ENCODE data around the gene KIAA1210.

KIAA1210 gene

DNA sequence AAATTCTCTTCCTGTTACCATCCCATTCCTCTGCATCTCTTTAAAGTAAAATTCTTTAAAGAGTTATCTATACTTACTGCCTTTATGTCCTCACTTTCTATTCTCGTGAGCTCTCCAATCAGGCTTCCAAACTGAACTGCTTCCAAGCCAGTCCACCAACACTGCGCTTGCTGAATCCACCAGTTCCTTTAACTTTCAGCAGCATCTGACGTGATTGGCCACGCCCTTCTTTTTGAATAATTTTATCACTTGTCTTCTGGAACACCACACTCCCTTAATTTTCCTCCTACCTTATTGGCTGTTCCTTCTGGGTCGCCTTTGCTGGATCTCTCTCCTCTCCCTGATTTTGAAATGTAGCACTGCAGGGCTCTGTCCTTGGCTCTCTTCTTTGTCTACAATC is at the start of gene KIAA1210:
KIAA1210 (minus strand) TSS at position 163 of the 400 bp plus-strand sequence. CDS start 4,170 bp downstream, outside the sequence.
- DNase-seq (ENCODE audit: low read depth): no peak

DNA sequence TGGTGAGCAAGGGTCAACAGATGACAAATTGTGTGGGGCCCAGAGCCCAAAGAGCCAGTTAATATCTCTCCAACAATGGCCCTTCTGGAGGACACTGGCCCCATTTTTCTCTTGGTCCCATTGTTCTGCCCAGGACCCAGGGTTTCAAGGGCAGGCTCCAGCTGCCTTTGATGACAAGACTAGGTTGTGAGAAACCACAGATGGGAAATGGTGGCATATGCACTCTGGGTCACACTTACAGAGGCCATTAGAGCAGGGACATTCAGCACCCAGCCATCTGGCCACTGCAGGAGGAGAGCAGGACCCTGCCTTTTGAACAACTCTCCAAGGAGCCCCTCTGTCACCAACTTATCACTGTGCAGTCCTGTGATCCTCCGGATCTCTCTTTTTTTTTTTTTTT is 49.7 kb upstream of the KIAA1210 start:
- no peak for DNase-seq (ENCODE audit: low read depth)

DNA sequence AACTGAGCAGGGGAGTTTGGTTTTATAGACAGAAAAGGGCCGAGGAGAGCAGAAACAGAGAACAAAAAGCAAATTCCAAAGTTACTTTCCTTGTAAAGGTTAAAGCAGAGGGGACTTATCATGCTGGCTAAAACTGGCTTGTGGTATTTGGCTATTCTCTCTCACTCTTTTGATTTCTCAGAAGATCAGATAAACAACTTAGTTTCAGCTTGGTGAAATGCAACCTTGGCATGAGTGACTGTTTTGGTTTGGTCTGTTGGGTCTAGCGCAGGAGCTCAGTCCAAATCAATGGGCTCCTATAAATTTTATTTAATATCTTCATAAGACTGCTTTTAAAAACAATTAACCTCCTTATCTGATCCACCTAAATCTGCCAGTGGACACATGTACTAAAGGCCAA is 47.3 kb upstream of the KIAA1210 start:
- DNase-seq (ENCODE audit: low read depth): no peak

DNA sequence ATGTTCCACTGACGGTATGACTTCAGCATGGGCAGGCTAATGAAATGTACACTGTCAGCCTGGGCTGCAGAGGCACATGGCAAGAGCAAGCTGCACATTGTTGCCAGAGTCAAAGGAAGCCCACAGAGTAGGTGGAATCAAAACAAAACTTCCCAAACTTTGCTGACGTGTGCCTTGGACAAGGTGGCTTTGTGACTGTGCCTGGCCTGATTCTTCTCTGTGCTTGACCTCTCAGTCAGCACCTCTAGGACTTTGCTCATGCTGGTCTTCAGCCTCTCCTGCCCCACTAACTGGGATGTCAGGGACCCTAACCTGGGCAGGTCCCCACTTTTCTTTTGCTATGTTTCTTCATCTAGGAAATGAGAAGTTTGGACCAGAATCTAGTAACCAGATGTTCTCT is 40.5 kb upstream of the KIAA1210 start:
- DNase-seq (ENCODE audit: low read depth): no peak

DNA sequence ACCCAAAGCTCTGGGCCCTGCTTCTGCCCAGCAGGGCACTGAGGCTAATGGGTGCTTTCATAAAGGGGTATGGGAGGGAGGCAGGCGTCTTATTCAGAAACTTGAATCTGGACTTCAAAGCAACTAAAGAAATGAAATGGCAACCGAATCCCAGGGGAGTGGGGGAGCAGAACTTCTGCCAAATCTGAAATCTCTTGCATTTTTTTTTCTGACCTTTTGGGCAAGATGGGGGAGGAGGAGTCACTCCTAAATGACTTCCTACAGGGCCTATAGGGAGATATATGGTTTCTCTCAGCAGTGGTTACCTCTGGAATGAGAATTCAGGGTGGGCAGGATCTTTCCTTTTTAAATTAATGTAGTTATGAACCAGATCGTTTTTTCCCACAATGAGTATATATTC is 30.6 kb upstream of the KIAA1210 start:
- no peak for DNase-seq (ENCODE audit: low read depth)

DNA sequence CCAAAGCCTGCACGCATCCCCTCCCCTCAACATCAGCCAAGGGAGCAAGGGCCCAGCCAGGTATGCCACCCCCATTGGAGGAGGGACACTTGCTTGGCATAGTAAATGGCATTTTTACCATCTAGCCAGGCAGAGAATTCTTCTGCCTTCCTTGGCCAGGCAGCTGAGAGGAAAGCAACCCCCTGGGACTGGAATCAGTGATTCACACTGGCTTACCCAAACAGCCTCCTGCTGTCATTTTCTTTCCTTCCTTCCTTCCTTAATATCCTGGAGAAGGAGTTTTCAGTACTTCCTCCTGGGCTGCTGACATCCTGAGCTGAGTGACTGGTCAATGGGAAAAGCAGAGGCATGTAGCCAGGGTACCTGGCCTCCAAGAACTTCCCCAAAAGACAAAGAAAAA is 28.6 kb upstream of the KIAA1210 start:
- no peak for DNase-seq (ENCODE audit: low read depth)

DNA sequence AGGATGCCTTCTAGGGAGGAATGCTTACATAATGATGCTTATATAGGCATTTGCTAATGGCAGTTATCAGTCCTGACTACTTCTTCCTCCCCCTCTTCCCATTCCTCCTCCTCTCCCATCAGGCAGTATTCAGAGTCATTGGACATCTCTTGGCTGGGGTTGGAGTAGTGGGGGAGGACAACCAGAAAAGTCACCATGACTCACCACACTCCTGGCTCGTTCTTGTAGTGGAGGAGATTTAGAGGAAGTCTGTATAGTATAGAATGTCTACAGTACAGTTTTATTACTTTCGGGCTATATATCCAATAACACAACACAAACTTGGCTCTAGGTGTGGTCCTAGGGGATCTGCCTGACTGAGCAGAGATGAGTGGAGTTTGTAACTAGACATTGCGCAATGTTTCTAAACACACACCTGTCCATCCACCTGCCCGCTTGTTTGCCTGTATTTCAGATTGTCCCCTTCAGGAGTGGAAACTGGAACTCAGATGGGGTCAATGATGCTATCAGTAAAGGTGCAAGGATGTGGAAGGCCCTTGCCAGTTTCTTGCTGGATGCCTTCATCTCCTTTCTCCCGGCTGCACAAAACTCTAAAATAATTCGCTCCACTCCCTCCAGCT is 27.9 kb upstream of the KIAA1210 start:
- peak; percentile 58 for DNase-seq (ENCODE audit: low read depth)

DNA sequence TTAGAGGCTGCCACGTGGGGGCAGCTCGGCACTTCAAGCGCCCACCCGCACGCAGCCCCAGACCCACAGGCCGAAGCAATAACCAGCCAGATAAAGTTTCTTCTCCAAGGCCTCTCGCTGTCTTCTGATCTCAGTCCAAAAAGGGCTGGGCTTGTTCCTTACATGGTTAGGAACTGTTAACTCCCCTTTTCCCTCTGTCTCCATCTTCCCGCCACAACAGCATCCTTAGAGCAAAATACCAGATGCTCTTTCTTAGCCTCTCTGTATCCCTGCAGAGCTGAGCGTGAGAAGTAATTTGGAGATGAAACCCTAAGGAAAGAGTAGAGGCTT is 23.4 kb upstream of the KIAA1210 start:
- no peak for DNase-seq (ENCODE audit: low read depth)

DNA sequence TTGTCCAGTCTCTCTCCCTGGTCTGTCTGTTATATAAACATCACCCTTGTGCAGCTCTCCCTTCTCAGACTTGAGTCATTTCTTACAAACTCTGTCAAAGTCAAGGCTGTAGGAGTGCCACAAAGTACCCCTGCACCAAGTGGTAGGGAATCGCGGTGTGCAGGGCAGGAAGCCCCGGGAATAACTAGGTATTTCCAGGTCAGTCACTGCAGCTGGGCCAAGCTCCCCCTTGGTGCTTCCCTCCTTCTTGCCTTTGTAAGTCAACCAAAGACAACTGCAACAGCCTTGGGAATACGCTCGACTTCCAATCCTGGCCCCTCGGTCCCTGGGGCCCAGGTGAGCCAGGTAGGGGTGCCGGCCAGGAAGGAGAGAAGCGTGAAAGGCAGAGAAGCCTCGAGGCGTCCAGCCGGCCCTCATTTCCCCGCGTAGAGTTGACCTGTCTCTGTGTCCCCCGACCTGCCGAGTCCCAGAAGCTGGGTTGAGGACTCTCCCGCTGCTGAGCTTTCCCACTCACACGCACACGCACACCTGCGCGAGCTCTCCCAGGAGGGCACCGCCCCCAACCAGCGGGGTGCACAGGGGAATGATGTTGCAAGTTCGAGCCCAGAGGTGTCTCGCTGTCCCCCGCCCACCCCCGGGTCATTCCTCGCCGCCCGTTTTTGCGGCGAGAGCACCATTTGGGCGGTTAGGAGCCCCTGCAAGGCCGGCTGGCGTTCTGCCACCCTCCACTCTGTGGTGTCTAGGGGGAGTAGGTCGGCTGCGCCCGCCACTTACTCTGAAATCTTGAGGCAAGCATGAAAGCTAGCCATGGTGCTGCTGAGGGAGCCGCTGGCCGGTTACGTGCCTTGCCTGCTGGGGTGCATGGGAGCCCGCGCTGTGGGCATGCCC is 22.8 kb upstream of the KIAA1210 start:
- DNase-seq (ENCODE audit: low read depth): no peak

DNA sequence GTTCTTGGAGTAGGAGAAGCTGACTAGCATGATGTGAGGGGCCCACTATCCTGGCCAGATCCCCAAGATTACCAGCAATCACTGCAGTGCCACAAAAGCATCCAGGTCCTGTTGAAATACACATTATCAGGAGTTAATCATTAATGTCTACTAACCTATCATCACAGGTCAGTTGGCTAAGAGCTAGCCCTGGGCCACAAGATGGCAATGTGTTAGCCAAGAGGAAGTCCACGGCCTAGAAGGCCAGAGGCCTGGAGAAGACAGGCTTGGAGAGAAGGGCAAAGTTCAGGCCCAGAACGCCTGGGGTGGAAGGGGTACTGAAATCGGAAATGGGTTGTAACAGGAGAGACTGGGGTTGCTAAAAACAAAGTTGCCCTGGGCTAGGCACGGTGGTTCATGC is 19.9 kb upstream of the KIAA1210 start:
- no peak for DNase-seq (ENCODE audit: low read depth)

DNA sequence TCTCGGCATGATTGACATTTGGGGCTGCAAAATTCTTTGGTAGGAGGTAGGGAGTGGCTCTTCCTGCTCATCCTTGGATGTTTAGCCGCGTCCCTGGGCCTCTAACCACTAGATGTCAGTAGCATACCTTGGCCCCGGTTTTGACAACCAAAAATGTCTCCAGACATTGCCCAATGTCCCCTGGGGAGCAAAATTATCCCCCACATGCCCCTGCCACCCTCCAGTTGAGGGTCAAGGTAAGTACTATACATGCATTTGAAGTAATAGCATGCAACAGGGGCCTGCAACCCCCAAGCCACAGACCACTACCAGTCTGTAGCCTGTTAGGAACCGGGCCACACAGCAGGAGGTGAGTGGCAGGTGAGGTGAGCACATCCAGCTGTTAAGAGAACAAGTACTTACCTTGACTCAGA is 17.6 kb upstream of the KIAA1210 start:
- DNase-seq (ENCODE audit: low read depth): no peak

DNA sequence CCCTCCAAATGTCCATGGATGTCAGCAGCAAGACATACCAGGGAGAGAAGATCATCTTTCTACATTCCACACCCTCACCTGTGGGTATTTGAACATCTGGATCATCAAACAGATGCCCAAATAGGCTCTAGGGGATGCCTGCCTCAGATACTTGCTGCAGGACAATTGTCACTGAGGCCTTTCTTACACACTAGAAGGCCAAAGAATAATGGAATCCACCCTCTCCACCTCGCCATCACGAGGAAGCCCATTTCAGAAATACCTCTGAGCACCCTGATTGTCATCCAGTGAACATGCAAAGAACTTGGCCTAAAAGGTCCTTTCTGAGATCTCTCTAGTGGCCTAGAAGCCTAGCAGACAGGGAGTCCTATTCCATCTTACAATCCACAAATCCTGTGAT is 6.9 kb upstream of the KIAA1210 start:
- DNase-seq (ENCODE audit: low read depth): no peak

DNA sequence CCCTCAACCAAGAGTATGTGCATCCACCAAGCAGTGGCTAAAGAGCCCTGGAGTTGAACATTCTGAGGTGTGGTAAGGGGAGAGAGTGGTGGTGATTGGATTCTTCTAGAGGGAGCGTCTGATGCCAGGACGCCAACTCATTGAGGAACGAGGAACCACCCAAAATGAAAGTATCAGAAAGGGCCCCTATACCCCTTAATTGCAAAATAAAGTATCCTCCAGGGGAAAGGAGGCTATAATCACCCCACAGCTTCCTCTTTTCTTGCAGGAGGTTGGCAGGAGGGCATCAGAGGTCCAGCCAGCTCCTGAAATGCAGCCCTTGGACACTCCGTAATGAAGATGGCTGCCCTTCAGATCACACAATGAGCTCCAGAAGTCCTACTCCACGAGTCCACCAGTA is 5.3 kb upstream of the KIAA1210 start:
- DNase-seq (ENCODE audit: low read depth): no peak

DNA sequence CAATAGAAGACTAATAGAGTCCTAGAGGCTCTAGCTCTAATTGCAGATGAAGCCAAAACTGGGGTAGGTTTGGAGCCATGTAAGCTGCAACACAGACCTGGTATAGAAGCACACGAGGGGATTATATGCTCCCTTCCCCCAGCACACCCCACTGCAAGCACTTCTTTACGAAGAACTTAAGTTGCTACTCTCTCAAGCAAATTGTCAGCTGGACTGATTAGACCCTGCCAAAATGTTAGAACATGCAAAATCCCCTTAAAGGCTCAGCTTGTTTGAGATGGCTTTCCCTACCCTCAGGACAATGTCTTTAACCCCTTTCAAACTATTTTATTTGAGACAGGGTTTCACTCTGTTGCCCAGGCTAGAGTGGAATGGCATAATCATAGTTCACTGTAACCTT is 4.7 kb upstream of the KIAA1210 start:
- no peak for DNase-seq (ENCODE audit: low read depth)

DNA sequence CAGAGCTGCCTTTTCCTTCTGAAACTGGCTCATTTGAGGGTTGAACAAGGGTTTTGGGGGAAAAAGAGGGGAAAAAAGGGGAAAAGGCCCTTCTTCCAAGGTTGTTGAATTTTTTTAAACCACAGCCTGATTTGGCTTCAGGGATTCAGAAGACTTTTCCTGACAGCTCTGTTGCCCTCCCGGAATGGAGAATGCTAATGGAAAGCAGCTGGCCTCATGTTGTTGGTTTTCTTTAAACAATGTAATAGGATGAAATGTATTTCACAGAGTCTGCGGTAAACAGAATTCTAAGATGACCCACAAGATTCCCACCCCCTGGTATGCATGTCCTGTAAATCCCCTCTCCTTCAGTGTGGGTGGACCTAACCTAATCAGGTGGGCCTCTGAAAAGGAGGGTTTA is 3.3 kb upstream of the KIAA1210 start:
- DNase-seq (ENCODE audit: low read depth): no peak

DNA sequence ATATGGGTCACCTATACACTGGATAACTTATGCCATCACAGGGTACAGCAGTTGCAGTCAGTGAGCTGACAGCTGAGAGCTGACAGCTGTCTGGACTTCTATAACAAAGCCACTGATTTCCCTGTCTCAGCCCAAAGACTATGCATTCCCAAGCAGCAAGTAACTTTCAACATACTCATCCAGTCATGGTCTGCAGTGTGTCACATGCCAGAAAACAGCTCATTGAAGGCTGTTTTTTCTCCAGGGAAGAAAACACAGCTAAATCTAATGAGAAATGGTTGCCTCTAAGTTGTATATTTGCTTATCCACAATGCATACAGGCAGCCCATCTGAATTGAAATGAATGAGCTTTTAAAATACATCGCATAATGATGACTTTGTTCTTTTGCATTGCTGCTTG is 6.3 kb downstream of the KIAA1210 start:
- DNase-seq (ENCODE audit: low read depth): peak; percentile 43

DNA sequence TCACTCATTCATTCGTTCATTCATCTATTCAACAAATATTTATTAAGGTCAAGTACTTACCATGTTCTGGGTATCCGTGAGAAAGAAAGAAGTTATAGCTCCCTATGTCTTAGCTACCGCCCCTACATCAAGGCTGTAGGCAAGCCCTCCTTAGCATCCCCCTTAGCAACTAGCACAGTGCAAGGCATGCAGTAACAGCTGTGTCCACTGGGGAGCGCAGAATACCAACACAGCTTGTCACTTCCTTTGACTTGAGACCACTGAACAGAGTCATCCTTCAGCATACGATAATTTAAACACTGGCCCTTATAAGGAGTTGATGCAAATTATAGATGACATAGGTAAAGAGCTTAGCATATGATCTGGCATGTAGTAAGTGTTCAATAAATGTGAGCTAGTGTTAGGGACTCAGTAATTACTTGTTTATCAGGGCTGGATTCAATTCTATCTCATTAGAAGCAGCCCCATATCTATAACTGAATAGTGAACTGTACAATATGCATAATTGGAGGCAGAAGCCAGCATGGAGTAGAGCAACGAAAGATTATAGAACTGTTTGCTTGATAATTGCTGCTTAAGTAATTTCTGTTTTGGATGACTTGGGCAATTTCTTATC is 8.7 kb downstream of the KIAA1210 start:
- DNase-seq (ENCODE audit: low read depth): peak; percentile 24

DNA sequence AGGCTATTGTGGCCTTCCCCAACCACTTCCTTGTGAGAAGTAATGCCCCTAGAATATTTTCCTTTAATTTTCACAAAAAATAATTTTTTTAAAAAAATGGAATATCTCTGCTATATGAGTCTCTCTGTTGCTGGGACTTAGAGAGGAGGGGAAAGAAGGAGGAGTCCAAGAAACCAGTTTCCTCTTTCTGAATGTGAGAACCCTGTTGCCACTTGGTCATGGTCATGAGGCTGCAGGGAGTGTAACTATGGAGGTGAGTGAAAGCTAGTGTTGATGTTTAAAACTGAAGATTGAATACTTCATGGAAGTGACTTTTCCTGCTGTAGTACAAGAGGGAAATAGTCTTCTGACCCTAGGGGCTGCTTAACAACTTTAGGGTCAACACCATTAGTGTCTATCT is 20.4 kb downstream of the KIAA1210 start:
- no peak for DNase-seq (ENCODE audit: low read depth)

DNA sequence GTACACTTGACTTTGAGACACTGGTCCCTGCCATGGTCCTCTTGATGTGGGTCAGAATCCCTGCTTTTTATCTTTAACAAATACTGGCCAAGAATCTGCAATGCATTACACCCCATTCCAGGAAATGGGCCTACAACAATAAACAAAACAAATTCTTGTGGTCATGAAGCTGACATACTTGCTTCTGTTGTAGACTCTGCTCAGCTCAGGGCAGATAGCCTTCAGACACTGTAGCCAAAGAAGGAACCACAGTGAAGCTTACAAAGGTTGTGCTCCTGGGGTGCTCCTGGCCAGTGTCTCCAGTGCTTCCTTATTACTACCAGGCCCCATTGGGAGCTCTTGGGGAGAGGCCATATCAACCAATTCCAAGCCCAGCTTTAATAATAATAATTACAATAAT is 21.8 kb downstream of the KIAA1210 start:
- DNase-seq (ENCODE audit: low read depth): no peak

DNA sequence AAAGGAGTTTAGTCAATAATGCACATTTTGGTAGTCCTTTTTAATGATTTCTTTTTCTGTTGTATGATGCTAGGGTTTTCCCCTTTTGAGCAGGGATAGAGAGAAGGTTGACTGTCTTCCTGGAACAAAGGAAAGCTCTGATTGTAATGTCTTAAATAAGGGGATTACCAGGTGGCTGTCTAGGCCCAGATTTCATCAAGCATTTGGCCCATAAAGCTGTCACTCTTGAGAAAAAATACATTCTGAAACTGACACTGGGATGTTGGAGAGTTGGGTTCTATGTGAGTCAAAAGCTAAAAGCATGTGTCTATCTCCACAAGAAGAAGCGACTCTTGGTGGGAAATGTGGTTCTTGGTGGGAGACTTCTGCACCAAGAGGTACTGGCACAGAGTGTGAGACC is 26.4 kb downstream of the KIAA1210 start:
- no peak for DNase-seq (ENCODE audit: low read depth)

DNA sequence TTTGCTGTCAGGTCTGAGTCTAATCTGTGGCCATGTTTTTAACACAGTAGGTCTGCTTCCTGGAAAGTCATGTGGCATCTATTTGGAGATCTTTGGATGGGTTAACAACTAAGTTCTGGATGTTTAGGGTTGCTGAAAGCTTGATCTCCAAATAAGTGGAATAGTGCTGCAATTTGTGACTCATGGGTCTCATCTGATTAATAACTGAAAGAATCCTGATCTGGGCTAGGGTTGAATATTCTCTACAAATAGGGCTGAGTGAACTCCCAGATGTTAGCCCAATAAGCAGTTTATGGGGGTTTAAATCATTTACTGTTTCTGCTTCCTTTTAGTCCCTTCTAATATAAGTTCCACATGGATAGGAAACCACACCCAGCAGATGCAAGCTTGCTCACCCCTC is 31.7 kb downstream of the KIAA1210 start:
- no peak for DNase-seq (ENCODE audit: low read depth)

DNA sequence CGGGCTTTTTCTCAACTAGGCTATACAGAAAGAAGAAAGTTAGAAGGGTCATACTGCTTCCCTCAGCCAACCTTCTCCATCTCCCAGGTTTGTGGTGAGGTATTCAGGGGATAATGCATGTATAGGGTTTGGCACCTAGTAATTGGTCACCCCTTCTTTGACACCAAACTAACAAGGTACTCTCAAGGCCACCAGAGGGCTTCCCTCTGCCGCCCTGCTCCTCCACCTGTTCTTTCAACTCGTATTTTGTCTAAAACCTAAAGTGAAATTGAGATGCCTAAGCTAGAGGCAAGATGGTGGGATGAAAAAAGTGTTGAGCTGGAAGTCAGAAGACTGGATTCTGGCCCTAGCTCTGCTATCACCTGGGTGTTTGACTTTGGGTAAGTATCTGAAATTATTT is 32.8 kb downstream of the KIAA1210 start:
- no peak for DNase-seq (ENCODE audit: low read depth)

DNA sequence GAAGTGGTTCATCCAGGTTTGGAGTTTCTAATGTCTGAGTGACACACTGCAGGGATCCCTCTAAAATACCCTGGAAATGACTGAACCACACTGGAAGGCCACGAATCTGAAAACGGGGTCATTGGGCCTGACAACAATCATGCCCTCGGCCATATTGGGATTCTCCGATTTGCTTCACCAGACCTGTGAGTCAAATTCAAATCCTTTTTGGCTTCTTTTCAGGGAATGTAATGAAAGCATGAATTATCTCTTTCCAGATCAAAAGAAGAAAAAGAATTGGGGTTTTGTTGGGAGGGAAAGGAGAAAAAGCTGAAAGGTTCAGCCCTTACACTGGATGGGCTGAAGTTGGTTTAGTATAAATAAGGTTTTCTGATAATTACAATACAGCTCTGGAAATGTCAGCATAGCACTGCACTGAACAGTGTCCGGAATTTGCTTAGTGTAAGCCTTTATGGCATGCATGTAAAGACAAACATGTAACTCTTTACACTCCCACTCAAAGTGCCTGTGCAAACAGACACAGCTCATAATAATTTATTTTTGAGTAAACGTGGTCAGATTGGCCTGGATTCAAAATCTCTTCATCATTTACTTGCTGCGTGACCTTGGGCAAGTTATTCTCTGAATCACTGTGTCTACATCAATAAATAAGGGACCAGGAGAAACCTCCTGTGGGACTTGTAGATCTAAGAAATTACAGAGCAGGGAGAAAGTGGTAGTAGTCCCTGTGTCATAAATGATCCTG is 33.4 kb downstream of the KIAA1210 start:
- DNase-seq (ENCODE audit: low read depth): peak; percentile 22

Measured in amniotic epithelial cell (primary cell).